Trophoblast cell (in vitro differentiated cells and primary cell): ENCODE results near the gene RNF166. TPM values are rescaled to one million over a fixed set of nuclear protein-coding genes. Genes with fewer than 3 reads are reported as not detected.

ENCODE experiments used
- DNase-seq, 2 donors: peaks; one replicate each; pipeline ENCODE4 v3.0.0-alpha.2; 2016
- H2AFZ ChIP-seq: 2 replicates; pipeline ENCODE4 v1.6.1; 2013; ENCODE audit warnings: low read length, moderate library complexity, mild to moderate bottlenecking; ENCODE audit not compliant: insufficient read depth, poor library complexity
- H2AK5ac ChIP-seq: 2 replicates; pipeline ENCODE4 v1.6.1; 2013; ENCODE audit warnings: mild to moderate bottlenecking, low read length
- H2BK120ac ChIP-seq: 2 replicates; pipeline ENCODE4 v1.6.1; 2013; ENCODE audit warnings: low read length, mild to moderate bottlenecking, moderate library complexity; ENCODE audit not compliant: insufficient read depth, poor library complexity
- H2BK12ac ChIP-seq: 2 replicates; pipeline ENCODE4 v1.6.1; 2013; ENCODE audit warnings: mild to moderate bottlenecking, low read length, moderate library complexity
- H2BK5ac ChIP-seq: 2 replicates; pipeline ENCODE4 v1.6.1; 2013; ENCODE audit warnings: low read length, low read depth, moderate library complexity, mild to moderate bottlenecking; ENCODE audit not compliant: poor library complexity
- H3K14ac ChIP-seq: 2 replicates; pipeline ENCODE4 v1.6.1; 2013; ENCODE audit warnings: mild to moderate bottlenecking, low read length
- H3K18ac ChIP-seq: 2 replicates; pipeline ENCODE4 v1.6.1; 2013; ENCODE audit warnings: mild to moderate bottlenecking, low read length
- H3K23ac ChIP-seq: 2 replicates; pipeline ENCODE4 v1.6.1; 2013; ENCODE audit warnings: low read length
- H3K27ac ChIP-seq: 2 replicates; pipeline ENCODE4 v1.5.1; 2013; ENCODE audit warnings: low read depth, mild to moderate bottlenecking, inconsistent platforms, low read length, moderate library complexity
- H3K27me3 ChIP-seq: 2 replicates; pipeline ENCODE4 v1.6.1; 2013; ENCODE audit warnings: inconsistent platforms, mild to moderate bottlenecking, low read length, moderate library complexity; ENCODE audit not compliant: insufficient read depth
- H3K36me3 ChIP-seq, 2 experiments: 1 replicate in 1 of 2; 2 replicates in 1 of 2; pipeline ENCODE4 v1.6.1; 2013; ENCODE audit warnings: low read length in 2 of 2, mild to moderate bottlenecking in 2 of 2, moderate library complexity in 1 of 2; ENCODE audit not compliant: insufficient read depth in 2 of 2, control insufficient read depth in 1 of 2
- H3K4ac ChIP-seq: 2 replicates; pipeline ENCODE4 v1.6.1; 2013; ENCODE audit warnings: low read depth, mild to moderate bottlenecking, low read length, moderate library complexity
- H3K4me1 ChIP-seq, 2 experiments: 1 replicate in 1 of 2; 2 replicates in 1 of 2; pipeline ENCODE4 v1.6.1; 2013; ENCODE audit warnings: low read length in 2 of 2, mild to moderate bottlenecking in 2 of 2, moderate library complexity in 1 of 2; ENCODE audit not compliant: insufficient read depth in 2 of 2, control insufficient read depth in 1 of 2
- H3K4me2 ChIP-seq: 2 replicates; pipeline ENCODE4 v1.6.1; 2013; ENCODE audit warnings: inconsistent platforms, mild to moderate bottlenecking, low read length, moderate library complexity
- H3K4me3 ChIP-seq: 2 replicates; pipeline ENCODE4 v1.5.1; 2013; ENCODE audit warnings: mild to moderate bottlenecking, low read depth, low read length, inconsistent platforms
- H3K79me1 ChIP-seq: one replicate; pipeline ENCODE4 v1.6.1; 2013; ENCODE audit warnings: low read length
- H3K79me2 ChIP-seq: 2 replicates; pipeline ENCODE4 v1.6.1; 2013; ENCODE audit warnings: low read length, mild to moderate bottlenecking; ENCODE audit not compliant: control insufficient read depth, insufficient read depth, poor library complexity
- H3K9ac ChIP-seq: 2 replicates; pipeline ENCODE4 v1.6.1; 2013; ENCODE audit warnings: mild to moderate bottlenecking, low read length
- H3K9me3 ChIP-seq: 2 replicates; pipeline ENCODE4 v1.6.1; 2013; ENCODE audit warnings: low read depth, mild to moderate bottlenecking, control low read depth, inconsistent platforms, low read length; ENCODE audit not compliant: insufficient read depth
- H4K12ac ChIP-seq: 2 replicates; pipeline ENCODE4 v1.6.1; 2013; ENCODE audit warnings: low read depth, mild to moderate bottlenecking, low read length, moderate library complexity
- H4K8ac ChIP-seq: 2 replicates; pipeline ENCODE4 v1.6.1; 2013; ENCODE audit warnings: low read depth, mild to moderate bottlenecking, low read length, moderate library complexity
- H4K91ac ChIP-seq: one replicate; pipeline ENCODE4 v1.6.1; 2013; ENCODE audit warnings: low read depth, mild to moderate bottlenecking, low read length, moderate library complexity
- WGBS: extraction: QIAGEN DNeasy Blood & Tissue Kit; methylation state at CpG from one replicate; pipeline ENCODE4 v1.1.7; 2013; ENCODE audit warnings: missing lambda C conversion rate; ENCODE audit not compliant: insufficient read length, insufficient coverage; ENCODE audit errors: extremely low coverage; 5-methylcytosine and 5-hydroxymethylcytosine counted together
- polyA plus RNA-seq: library from polyadenylated mRNA; stranded (reverse); fragments of 200-250 nt; gene quantifications from 2 replicates; pipeline ENCODE4 v1.2.3, GENCODE V29; 2013

RNF166 gene
- polyA plus RNA-seq = 8.7 and 8.8 TPM in 2 replicates

- H2BK5ac ChIP-seq = no peak within 1 kb of the TSS
- peak; percentile 88 to 97 for DNase-seq
- peak within 1 kb of the TSS; percentile 1 for H4K12ac ChIP-seq
- no peak within 1 kb of the TSS for H3K23ac ChIP-seq
- peak within 1 kb of the TSS; percentile 33 for H2BK120ac ChIP-seq
- H3K36me3 ChIP-seq = peaks cover 9 to 18% of the 10 kb centered on the region in 2 experiments
- no peaks in the 10 kb centered on the region for H3K9me3 ChIP-seq
- H4K91ac ChIP-seq = peak within 1 kb of the TSS; percentile 3
- H3K4me3 ChIP-seq = peak within 1 kb of the TSS; percentile 89
- peaks cover 4 to 14% of the 10 kb centered on the region in 2 experiments for H3K4me1 ChIP-seq
- peak within 1 kb of the TSS; percentile 64 for H3K14ac ChIP-seq
- H3K27me3 ChIP-seq = no peaks in the 10 kb centered on the region
- H3K79me1 ChIP-seq = peaks cover 2% of the 10 kb centered on the region
- H2AFZ ChIP-seq = peak within 1 kb of the TSS; percentile 87
- H2BK12ac ChIP-seq = no peak within 1 kb of the TSS
- H2AK5ac ChIP-seq = no peak within 1 kb of the TSS
- H3K4me2 ChIP-seq = peak within 1 kb of the TSS; percentile 98
- H3K79me2 ChIP-seq = no peaks in the 10 kb centered on the region
- peak within 1 kb of the TSS; percentile 91 for H3K9ac ChIP-seq
- no peak within 1 kb of the TSS for H3K27ac ChIP-seq
- peak within 1 kb of the TSS; percentile 93 for H4K8ac ChIP-seq
- H3K4ac ChIP-seq = peak within 1 kb of the TSS; percentile 1
- peak within 1 kb of the TSS; percentile 54 for H3K18ac ChIP-seq
- no CpG with 5 or more reads among the region's 86 CpGs for WGBS
These were observed at the start of gene RNF166, which contains the start of gene CTU2 for GRCh38 chr16:88706229-88706964. RNF166 (minus strand) TSS chr16:88706408; CDS start chr16:88706325, 83 bp downstream. CTU2 (plus strand) TSS chr16:88706503; CDS start chr16:88706531, 28 bp downstream.

- Histone ChIP-seq H2AK5ac (no peak overlapping the region), H3K18ac (no peak overlapping the region), H2AFZ (no peak overlapping the region), H3K9ac (no peak overlapping the region), H3K14ac (no peak overlapping the region), H3K27ac (no peak overlapping the region), H3K79me2 (peaks cover 2% of the 10 kb centered on the region), H4K12ac (no peak overlapping the region), H3K27me3 (no peaks in the 10 kb centered on the region), H2BK12ac (no peak overlapping the region), H3K4me1 (peaks cover 4 to 13% of the 10 kb centered on the region in 2 experiments), H2BK120ac (no peak overlapping the region), H3K36me3 (peaks cover 4 to 9% of the 10 kb centered on the region in 2 experiments), H4K8ac (no peak overlapping the region), H3K79me1 (no peaks in the 10 kb centered on the region), H3K4me3 (no peak overlapping the region), H4K91ac (no peak overlapping the region), H3K4ac (no peak overlapping the region), H3K4me2 (no peak overlapping the region), H2BK5ac (no peak overlapping the region), H3K23ac (no peak overlapping the region), H3K9me3 (peaks cover 5% of the 10 kb centered on the region)
- peak; percentile 96 to 98 for DNase-seq
- WGBS = no CpG with 5 or more reads among the region's 42 CpGs
These were observed 48.9 kb upstream of the RNF166 start for GRCh38 chr16:88754912-88755744.

DNA sequence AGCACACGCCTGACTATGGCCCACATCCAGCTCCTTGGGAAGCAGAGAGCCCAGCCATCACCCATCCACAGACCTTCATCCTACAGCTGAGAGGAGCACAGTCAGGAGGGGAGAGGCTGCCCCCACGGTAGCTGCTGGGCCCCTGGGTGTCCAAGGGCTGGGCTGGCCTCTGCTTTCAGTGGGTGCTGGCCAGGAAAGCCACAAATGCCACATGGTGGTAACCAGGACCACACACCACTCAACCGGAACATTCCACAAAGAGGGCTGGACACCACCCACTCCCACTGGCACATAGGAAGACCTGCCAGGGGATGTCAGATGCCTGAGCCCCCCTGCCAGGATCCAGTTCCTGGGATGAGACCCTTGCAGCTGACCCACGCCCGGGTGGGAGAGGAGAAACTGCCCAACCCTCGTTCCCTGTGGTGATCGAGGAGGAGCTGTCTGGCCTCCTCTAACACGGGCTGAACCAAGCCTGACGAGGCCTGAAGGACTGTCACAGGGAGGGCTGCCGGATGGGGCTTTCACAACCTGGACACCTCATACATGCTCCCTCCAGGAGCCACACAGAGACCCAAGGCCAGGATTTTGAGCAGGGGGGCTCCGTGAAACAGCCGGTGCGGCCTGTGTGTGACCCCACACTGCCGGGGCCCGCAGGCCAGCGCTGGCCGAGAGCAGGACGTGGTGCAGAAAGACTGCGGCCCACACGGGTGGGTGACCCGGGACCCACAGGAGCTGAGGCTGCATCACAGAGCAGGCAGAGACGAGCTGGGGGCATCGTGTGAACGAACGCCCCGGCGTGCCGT is 48.1 kb upstream of the RNF166 start:
- H3K23ac ChIP-seq = no peak overlapping the region
- no peak overlapping the region for H3K18ac ChIP-seq
- no peak overlapping the region for H4K12ac ChIP-seq
- H3K4me2 ChIP-seq = no peak overlapping the region
- no peak overlapping the region for H2BK5ac ChIP-seq
- peaks cover under 1 to 6% of the 10 kb centered on the region in 2 experiments for H3K4me1 ChIP-seq
- H3K4ac ChIP-seq = no peak overlapping the region
- no CpG with 5 or more reads among the region's 28 CpGs for WGBS
- no peak overlapping the region for H3K9ac ChIP-seq
- H2AK5ac ChIP-seq = peak overlapping the region; percentile 9
- H4K8ac ChIP-seq = no peak overlapping the region
- H3K79me2 ChIP-seq = peaks cover 2% of the 10 kb centered on the region
- no peak overlapping the region for H2AFZ ChIP-seq
- H3K36me3 ChIP-seq = peaks cover 4 to 9% of the 10 kb centered on the region in 2 experiments
- no peak for DNase-seq
- no peak overlapping the region for H4K91ac ChIP-seq
- H2BK120ac ChIP-seq = no peak overlapping the region
- no peak overlapping the region for H2BK12ac ChIP-seq
- H3K4me3 ChIP-seq = no peak overlapping the region
- H3K27me3 ChIP-seq = no peaks in the 10 kb centered on the region
- no peak overlapping the region for H3K27ac ChIP-seq
- no peak overlapping the region for H3K14ac ChIP-seq
- H3K79me1 ChIP-seq = no peaks in the 10 kb centered on the region
- peaks cover 5% of the 10 kb centered on the region for H3K9me3 ChIP-seq

- H3K27me3 ChIP-seq = no peaks in the 10 kb centered on the region
- H3K27ac ChIP-seq = no peak overlapping the region
- H2AFZ ChIP-seq = no peak overlapping the region
- no peak overlapping the region for H3K23ac ChIP-seq
- no peak overlapping the region for H4K8ac ChIP-seq
- H3K9ac ChIP-seq = no peak overlapping the region
- no peak overlapping the region for H2BK120ac ChIP-seq
- H3K4me1 ChIP-seq = peaks cover 0 to 6% of the 10 kb centered on the region in 2 experiments
- H3K79me2 ChIP-seq = peaks cover 2% of the 10 kb centered on the region
- H2BK5ac ChIP-seq = no peak overlapping the region
- H3K18ac ChIP-seq = no peak overlapping the region
- H2AK5ac ChIP-seq = no peak overlapping the region
- no CpG with 5 or more reads among the region's 11 CpGs for WGBS
- no peaks in the 10 kb centered on the region for H3K79me1 ChIP-seq
- H3K9me3 ChIP-seq = peaks cover 5% of the 10 kb centered on the region
- peaks cover 4 to 7% of the 10 kb centered on the region in 2 experiments for H3K36me3 ChIP-seq
- no peak overlapping the region for H3K4ac ChIP-seq
- no peak for DNase-seq
- no peak overlapping the region for H3K4me3 ChIP-seq
- no peak overlapping the region for H4K12ac ChIP-seq
- H4K91ac ChIP-seq = no peak overlapping the region
- H2BK12ac ChIP-seq = no peak overlapping the region
- no peak overlapping the region for H3K14ac ChIP-seq
- H3K4me2 ChIP-seq = no peak overlapping the region
These were observed 47.4 kb upstream of the RNF166 start for GRCh38 chr16:88753602-88754001.
